Heart right ventricle (tissue), 16 donors: Measurements from ENCODE around the gene RSPH1. TPM values are rescaled to one million over a fixed set of nuclear protein-coding genes. Genes with fewer than 3 reads are reported as not detected.

Experiments used
- ATAC-seq, 8 donors: fragments of 200-7000 bp; cut with Tn5 transposase; one replicate each; pipeline ENCODE4 v1.9.1; 2020; ENCODE audit warnings: mild to moderate bottlenecking in 8 of 8, moderate library complexity in 8 of 8, moderate number of reproducible peaks in 1 of 8
- DNase-seq, 2 donors: peaks; one replicate each; pipeline ENCODE4 v3.0.0-alpha.2; 2020
- H3K27ac ChIP-seq, 10 donors: fragments of 200-600 bp; sonication (generic) in 2 of 10; one replicate each; pipeline versions ENCODE4 v1.5.0 to v1.8.0; 2020 to 2022; ENCODE audit warnings: mild to moderate bottlenecking in 3 of 10
- H3K27me3 ChIP-seq, 7 donors: fragments of 200-600 bp; one replicate each; pipeline ENCODE4 v1.8.0; 2021 to 2022; ENCODE audit warnings: mild to moderate bottlenecking in 2 of 7
- H3K36me3 ChIP-seq, 9 donors: fragments of 200-600 bp; sonication (generic) in 1 of 9; one replicate each; pipeline versions ENCODE4 v1.5.0 to v1.8.0; 2020 to 2022; ENCODE audit warnings: mild to moderate bottlenecking in 2 of 9
- H3K4me1 ChIP-seq, 9 donors: fragments of 200-600 bp; sonication (generic) in 1 of 9; one replicate each; pipeline versions ENCODE4 v1.5.0 to v1.8.0; 2020 to 2022; ENCODE audit warnings: mild to moderate bottlenecking in 4 of 9
- H3K4me3 ChIP-seq, 10 donors: fragments of 200-600 bp; sonication (generic) in 2 of 10; one replicate each; pipeline versions ENCODE4 v1.5.0 to v1.8.0; 2020 to 2022; ENCODE audit warnings: mild to moderate bottlenecking in 7 of 10, moderate library complexity in 2 of 10
- H3K9me3 ChIP-seq, 11 donors: fragments of 200-600 bp in 10 of 11; sonication (generic) in 2 of 11; one replicate each; pipeline versions ENCODE4 v1.5.0 to v1.8.0; 2013 to 2022; ENCODE audit warnings: mild to moderate bottlenecking in 2 of 11, control low read depth in 1 of 11, moderate library complexity in 1 of 11
- CTCF ChIP-seq, 9 donors: fragments of 200-600 bp; sonication (generic) in 2 of 9; IDR thresholded peaks; one replicate each; pipeline versions ENCODE4 v1.5.0 to v1.8.0; 2021 to 2022; ENCODE audit warnings: antibody characterized with exemption in 9 of 9, mild to moderate bottlenecking in 5 of 9, moderate library complexity in 1 of 9
- WGBS, 2 donors: extraction: QIAGEN DNeasy Blood & Tissue Kit; methylation state at CpG; one replicate each; pipeline ENCODE4 v1.1.7; 2013; ENCODE audit warnings: inconsistent platforms in 1 of 2; 5-methylcytosine and 5-hydroxymethylcytosine counted together
- intact Hi-C, 10 donors: fragments of 100-400 bp; cut with DNase I; formaldehyde crosslinking; loops; one replicate each; pipeline versions ENCODE4 v1.11.1 to v1.14.2; 2022
- polyA plus RNA-seq, 2 donors: library from polyadenylated mRNA; stranded (reverse); fragments of 200-250 nt; gene quantifications; one replicate each; pipeline ENCODE4 v1.2.3, GENCODE V29; 2013
- total RNA-seq, 10 donors: library from RNA; stranded (reverse); fragmentation: NEBNext Ultra II Directional in 3 of 10; extraction: Animal tissue kit (Norgen Biotek cat#: 25700) in 3 of 10; gene quantifications; one replicate each; pipeline versions ENCODE4 v1.2.1 to v1.2.4, GENCODE V29; 2021 to 2023
- donor health status: Arrhythmogenic right ventricular cardiomyopathy.
- donor health status: ischemic (EF 13 %, LVEDD 7.1; RV severe dilation, severe dysfunction).
- donor health status: healthy with polysubstance abuse.
- donor health status: DM: no; HTN: yes; CAD: no.
- donor health status: DM: no; HTN: no; CAD: no.
- donor health status: ischemic (EF 25% LVEDD 6.9; RV normal size, moderate dysfunction).
- donor health status: ischemic (EF 25% LVEDD 5.7; RV mildly dilated, moderate dysfunction).
- donor health status: healthy.
- donor health status: DM: yes; HTN: yes; CAD: no.
- donor health status: Ischemic cardiomyopathy.
- donor health status: ischemic (EF 35%, LVEDD 5.7; RV mildly dilated, moderate dysfunction).
- donor health status: nonischemic (EF 11% LVEDD 7.7; RV severe dilation, severe dysfunction).
- donor health status: DM: yes; HTN: yes; CAD: no.
- donor health status: PGD.
- donor health status: ischemic (EF 29% LVEDD 5.4; RV normal size, mild dysfunction).
- donor health status: nonischemic (EF 23%, LVEDD 6.1; RV moderate dilation, normal function).

Gene RSPH1
- total and polyA plus RNA-seq, 12 donors, result 0.06 to 0.36 (median 0.20) TPM; not detected in 9

DNA sequence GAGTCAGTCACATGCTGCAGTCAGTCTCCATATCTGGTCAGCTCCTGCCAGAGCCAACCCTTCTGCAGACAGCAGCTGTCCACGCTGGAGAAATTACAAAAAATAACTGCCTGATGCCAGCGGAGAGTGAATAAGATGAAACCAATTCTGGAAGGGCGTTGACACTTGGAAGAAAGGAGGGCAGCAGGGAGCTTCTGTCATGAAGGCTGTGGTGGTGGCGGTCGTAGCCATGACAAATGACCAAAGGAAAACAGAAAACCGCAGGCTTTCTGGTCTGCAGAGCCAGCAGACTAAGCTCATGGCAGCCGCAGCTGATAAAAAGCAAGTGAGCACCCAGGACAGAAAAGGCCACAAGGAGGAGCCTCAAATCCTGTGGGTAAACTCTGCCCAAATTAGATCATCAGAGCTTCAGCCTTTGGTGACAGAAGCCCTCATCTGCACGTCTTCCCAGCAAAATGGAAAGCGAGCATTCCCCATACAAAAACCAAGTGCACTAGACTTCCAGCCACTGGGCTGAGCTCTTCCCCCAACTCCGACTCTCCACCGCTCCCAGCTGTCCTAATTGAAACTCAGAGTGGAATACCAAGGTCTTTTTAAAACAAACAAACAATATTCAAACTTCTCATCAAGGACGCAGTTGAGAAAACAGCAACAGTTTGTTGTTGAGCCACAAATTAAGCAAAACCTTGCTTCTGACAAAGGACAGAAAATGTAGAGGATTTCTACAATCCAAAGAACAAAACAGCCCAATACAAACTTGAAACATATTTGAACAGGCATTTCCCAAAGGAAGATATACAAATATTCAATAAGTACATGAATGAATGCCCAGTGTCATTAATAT is 28.7 kb downstream of the RSPH1 start:
- intact Hi-C loops, result no loop called here
- peaks cover 0 to 34% (median 4%) of the 10 kb centered on the region in 9 donors for H3K4me1 ChIP-seq
- H3K4me3 ChIP-seq, result no peak overlapping the region
- H3K9me3 ChIP-seq, result no peaks in the 10 kb centered on the region
- peak in 7 of 9 donors; percentile 15 to 50 (median 45) for TF ChIP-seq CTCF (IDR thresholded peaks at IDR 0.05)
- H3K27ac ChIP-seq, result no peak overlapping the region
- no peaks in the 10 kb centered on the region for H3K36me3 ChIP-seq
- 44 to 46% methylated on average over 12 of the region's 12 CpGs for WGBS, 2 donors
- H3K27me3 ChIP-seq, result peaks cover 0 to 2% (median 0%) of the 10 kb centered on the region in 7 donors
- ATAC-seq (peak in 6 of 8 donors; percentile 36 to 69 (median 62)), DNase-seq (no peak)

DNA sequence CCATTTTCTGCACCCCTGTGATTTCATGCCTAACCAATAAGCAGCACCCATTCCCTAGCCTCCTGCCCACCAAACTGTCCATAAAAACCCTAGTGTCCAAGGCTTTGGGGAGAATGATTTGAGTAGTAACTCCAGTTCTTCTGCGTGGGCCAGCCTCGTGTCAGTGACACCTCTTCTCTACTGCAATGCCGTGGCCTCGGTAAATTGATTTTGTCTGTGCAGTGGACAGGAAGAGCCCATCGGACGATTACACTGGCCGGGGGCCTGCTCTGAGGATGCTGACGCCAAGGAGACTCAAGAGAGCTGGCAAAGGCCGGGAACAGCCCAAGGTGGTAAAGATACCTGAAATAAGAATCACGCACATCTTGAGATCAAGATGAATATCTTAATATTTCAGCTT is 29.3 kb downstream of the RSPH1 start:
- no peaks in the 10 kb centered on the region for H3K36me3 ChIP-seq
- TF ChIP-seq CTCF (IDR thresholded peaks at IDR 0.05), result no peak
- H3K4me1 ChIP-seq, result peaks cover 0 to 34% (median 4%) of the 10 kb centered on the region in 9 donors
- no peak overlapping the region for H3K4me3 ChIP-seq
- H3K27ac ChIP-seq, result no peak overlapping the region
- WGBS, 2 donors, result 91 to 92% methylated on average over 10 of the region's 10 CpGs
- no peaks in the 10 kb centered on the region for H3K9me3 ChIP-seq
- H3K27me3 ChIP-seq, result peaks cover 0 to 3% (median 0%) of the 10 kb centered on the region in 7 donors
- DNase-seq (no peak), ATAC-seq (no peak)
- intact Hi-C loops, result no loop called here

DNA sequence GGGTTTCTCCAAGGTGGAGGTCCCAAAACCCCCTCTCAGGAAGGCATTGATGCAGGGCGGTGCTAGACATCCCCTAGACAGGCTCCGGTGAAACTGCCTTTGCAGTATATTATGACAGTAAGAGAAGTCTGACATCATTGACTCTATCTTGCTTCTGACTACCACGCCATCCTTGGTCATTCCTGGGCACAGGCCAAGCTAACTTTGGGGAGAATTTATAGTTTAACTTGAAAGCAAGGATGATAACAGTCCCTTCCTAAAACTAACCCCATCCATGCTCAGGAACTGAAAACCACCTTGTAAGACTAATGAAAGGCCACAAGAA is 30.3 kb downstream of the RSPH1 start:
- H3K36me3 ChIP-seq, result no peaks in the 10 kb centered on the region
- no peaks in the 10 kb centered on the region for H3K9me3 ChIP-seq
- H3K4me1 ChIP-seq, result peaks cover 0 to 34% (median 4%) of the 10 kb centered on the region in 9 donors
- H3K4me3 ChIP-seq, result no peak overlapping the region
- H3K27me3 ChIP-seq, result peaks cover 0 to 3% (median 0%) of the 10 kb centered on the region in 7 donors
- no peak overlapping the region for H3K27ac ChIP-seq
- WGBS, 2 donors, result 89 to 92% methylated on average over 3 of the region's 3 CpGs
- no peak for ATAC-seq
- intact Hi-C loops, result no loop called here
- no peak for DNase-seq
- TF ChIP-seq CTCF (IDR thresholded peaks at IDR 0.05), result no peak

DNA sequence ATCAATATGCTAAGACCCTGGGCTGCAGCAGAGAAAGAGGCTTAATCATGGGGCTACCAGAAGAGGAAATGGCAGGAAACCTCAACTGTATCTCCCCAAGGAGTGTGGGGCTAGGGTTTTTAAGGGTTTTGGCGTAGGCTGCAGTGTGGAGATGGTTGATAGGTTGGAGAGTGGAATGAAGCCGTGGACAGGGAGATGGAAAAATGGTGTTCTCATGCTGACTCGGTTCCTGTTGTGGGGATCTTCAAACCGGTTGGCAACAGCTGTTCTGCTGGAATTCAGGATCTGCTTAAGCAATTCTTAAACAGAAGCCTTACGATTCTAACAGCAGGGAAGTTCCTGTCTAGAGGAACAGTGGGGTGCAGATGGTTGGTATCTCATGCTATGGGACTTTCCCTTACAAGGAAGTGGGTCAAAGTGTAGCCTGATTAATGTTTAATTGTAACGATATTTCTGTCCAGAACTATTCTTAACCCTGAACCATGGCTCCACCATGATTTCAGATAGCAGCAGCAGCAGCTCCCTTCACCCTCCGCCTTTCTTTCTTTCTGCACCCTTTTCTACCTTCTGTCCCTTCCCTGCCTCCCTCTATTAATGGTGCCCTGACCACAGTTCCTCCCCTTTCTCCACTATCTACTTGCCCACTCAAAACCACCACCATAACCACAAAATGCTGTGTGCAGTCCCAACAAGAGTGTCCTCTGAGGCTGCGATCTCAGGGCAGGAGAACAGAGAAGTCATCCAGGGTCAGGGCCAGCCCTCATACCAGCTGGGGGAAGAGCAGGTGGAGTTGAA is 30.8 kb downstream of the RSPH1 start:
- H3K4me1 ChIP-seq, result peaks cover 0 to 34% (median 4%) of the 10 kb centered on the region in 9 donors
- H3K27ac ChIP-seq, result no peak overlapping the region
- intact Hi-C loops, result no loop called here
- no peaks in the 10 kb centered on the region for H3K9me3 ChIP-seq
- no peaks in the 10 kb centered on the region for H3K36me3 ChIP-seq
- DNase-seq, result no peak
- no peak for TF ChIP-seq CTCF (IDR thresholded peaks at IDR 0.05)
- peak in 3 of 8 donors; percentile 31 to 45 (median 34) for ATAC-seq
- WGBS, 2 donors, result 59 to 60% methylated on average over 8 of the region's 8 CpGs
- peaks cover 0 to 3% (median 0%) of the 10 kb centered on the region in 7 donors for H3K27me3 ChIP-seq
- no peak overlapping the region for H3K4me3 ChIP-seq
